ENCODE results near the gene LNP1. TPM values are rescaled to one million over a fixed set of nuclear protein-coding genes. Genes with fewer than 3 reads are reported as not detected.

LNP1 gene
- total RNA-seq, 2 donors from 2014 or later = 0.73 to 3.4 TPM

DNA sequence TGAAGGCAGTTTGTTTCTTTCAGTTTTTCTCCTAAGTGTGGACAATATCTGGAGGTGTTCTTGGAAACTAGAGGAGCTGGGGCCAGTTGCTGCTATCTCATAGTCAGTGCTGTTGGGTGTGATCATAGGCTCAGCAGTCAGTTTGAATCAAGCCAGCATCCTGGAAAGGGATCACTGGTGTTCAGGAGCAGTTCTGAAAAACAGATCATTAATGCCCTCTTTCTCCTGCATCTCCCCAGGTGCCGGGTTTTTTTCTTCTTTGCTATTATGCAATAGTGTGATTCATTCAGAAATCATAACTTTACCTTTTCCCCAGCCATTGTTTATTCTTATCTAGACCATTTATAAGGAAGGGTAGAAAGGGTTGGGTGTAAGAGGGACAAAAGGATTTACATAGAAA, 24.0 kb downstream of the LNP1 start:
- H3K27me3 ChIP-seq (replicated peaks; ENCODE audit: insufficient read depth) = no peaks in the 10 kb centered on the region
- H3K9me3 ChIP-seq = no peaks in the 10 kb centered on the region
- no peak overlapping the region for H3K4me3 ChIP-seq
- DNase-seq (ENCODE audit: low spot score) = no peak
- no peaks in the 10 kb centered on the region for H3K4me1 ChIP-seq (replicated peaks)
- no peak overlapping the region for H3K27ac ChIP-seq
- intact Hi-C loops (cut with DNase I) = no loop called here
- TF ChIP-seq, protein P1, sequence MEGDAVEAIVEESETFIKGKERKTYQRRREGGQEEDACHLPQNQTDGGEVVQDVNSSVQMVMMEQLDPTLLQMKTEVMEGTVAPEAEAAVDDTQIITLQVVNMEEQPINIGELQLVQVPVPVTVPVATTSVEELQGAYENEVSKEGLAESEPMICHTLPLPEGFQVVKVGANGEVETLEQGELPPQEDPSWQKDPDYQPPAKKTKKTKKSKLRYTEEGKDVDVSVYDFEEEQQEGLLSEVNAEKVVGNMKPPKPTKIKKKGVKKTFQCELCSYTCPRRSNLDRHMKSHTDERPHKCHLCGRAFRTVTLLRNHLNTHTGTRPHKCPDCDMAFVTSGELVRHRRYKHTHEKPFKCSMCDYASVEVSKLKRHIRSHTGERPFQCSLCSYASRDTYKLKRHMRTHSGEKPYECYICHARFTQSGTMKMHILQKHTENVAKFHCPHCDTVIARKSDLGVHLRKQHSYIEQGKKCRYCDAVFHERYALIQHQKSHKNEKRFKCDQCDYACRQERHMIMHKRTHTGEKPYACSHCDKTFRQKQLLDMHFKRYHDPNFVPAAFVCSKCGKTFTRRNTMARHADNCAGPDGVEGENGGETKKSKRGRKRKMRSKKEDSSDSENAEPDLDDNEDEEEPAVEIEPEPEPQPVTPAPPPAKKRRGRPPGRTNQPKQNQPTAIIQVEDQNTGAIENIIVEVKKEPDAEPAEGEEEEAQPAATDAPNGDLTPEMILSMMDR (IDR thresholded peaks at IDR 0.05) = no peak
- TF ChIP-seq POLR2A (IDR thresholded peaks at IDR 0.05) = no peak
- no peaks in the 10 kb centered on the region for H3K36me3 ChIP-seq
- WGBS = 41% methylated on average over 1 of the region's 1 CpG

GRCh38 chr3:100426067-100426682, 24.8 kb downstream of the LNP1 start:
- WGBS = 46% methylated on average over 8 of the region's 8 CpGs
- no peaks in the 10 kb centered on the region for H3K27me3 ChIP-seq (replicated peaks; ENCODE audit: insufficient read depth)
- H3K4me3 ChIP-seq = no peak overlapping the region
- TF ChIP-seq POLR2AphosphoS5 (IDR thresholded peaks at IDR 0.05) (no peak), POLR2A (IDR thresholded peaks at IDR 0.05) (no peak)
- TF ChIP-seq, protein P1 (IDR thresholded peaks at IDR 0.05) = no peak
- no peak overlapping the region for H3K27ac ChIP-seq
- H3K9me3 ChIP-seq = no peaks in the 10 kb centered on the region
- intact Hi-C loops (cut with DNase I) = no loop called here
- no peaks in the 10 kb centered on the region for H3K36me3 ChIP-seq
- no peak for DNase-seq (ENCODE audit: low spot score)
- H3K4me1 ChIP-seq (replicated peaks) = no peaks in the 10 kb centered on the region

DNA sequence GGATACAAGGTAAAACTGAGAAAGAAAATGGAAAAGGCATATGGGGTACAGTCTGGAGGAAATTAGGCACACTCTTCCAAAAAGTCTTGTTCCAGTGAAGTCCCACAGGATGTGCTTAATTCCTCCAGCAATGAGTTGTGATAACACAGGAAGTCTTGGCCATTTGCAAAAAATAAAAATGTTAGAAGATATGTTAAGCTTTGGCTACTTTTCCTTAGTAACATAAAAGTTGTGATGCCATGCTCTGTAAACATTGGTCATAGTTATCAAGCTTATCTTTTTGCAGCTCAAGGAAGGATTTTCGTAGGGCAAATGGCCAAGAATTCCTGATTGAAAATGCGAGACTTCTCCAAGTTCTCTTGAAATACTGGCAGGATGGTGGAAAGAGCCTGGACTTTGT, 26.4 kb downstream of the LNP1 start:
- H3K4me1 ChIP-seq (replicated peaks) = no peaks in the 10 kb centered on the region
- no peak overlapping the region for H3K27ac ChIP-seq
- no peak overlapping the region for H3K4me3 ChIP-seq
- intact Hi-C loops (cut with DNase I) = no loop called here
- DNase-seq (ENCODE audit: low spot score) = no peak
- TF ChIP-seq, protein P1 (IDR thresholded peaks at IDR 0.05) = no peak
- TF ChIP-seq POLR2AphosphoS5 (IDR thresholded peaks at IDR 0.05) = no peak
- TF ChIP-seq POLR2A (IDR thresholded peaks at IDR 0.05) = no peak
- H3K27me3 ChIP-seq (replicated peaks; ENCODE audit: insufficient read depth) = no peaks in the 10 kb centered on the region
- WGBS = 78% methylated on average over 2 of the region's 2 CpGs
- no peaks in the 10 kb centered on the region for H3K9me3 ChIP-seq
- H3K36me3 ChIP-seq = no peaks in the 10 kb centered on the region

DNA sequence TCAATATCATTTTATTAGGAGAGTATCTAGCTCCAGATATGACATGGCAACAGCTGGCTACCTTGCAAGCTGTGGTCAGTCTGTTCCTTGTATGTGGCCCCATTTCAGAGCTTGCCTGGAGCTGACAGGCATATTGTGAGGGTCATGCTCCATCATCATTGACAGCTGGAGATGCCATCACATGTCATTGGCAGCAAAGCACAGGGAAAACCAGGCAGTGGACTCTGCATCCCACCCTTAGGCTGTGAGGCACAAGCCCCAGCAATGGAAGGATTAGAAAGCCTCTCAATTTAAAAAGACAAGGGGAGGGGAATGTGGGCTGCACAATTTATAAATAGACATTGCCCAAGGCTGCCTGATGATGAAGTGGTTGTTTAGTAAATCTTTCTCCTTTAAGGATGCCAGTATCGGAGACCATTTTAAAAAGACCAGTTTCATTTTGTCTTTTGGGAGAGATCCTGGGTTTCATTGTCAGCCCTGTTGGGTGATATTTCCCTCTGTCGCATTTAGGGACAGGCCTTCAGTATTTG, 27.9 kb downstream of the LNP1 start:
- no peaks in the 10 kb centered on the region for H3K27me3 ChIP-seq (replicated peaks; ENCODE audit: insufficient read depth)
- no peak overlapping the region for H3K27ac ChIP-seq
- no peaks in the 10 kb centered on the region for H3K36me3 ChIP-seq
- 97% methylated on average over 2 of the region's 2 CpGs for WGBS
- no peaks in the 10 kb centered on the region for H3K4me1 ChIP-seq (replicated peaks)
- H3K4me3 ChIP-seq = no peak overlapping the region
- TF ChIP-seq POLR2AphosphoS5 (IDR thresholded peaks at IDR 0.05) = no peak
- TF ChIP-seq POLR2A (IDR thresholded peaks at IDR 0.05) = no peak
- TF ChIP-seq, protein P1 (IDR thresholded peaks at IDR 0.05) = no peak
- intact Hi-C loops (cut with DNase I) = no loop called here
- DNase-seq (ENCODE audit: low spot score) = no peak
- no peaks in the 10 kb centered on the region for H3K9me3 ChIP-seq

GRCh38 chr3:100436951-100437350, 35.6 kb downstream of the LNP1 start:
- H3K4me3 ChIP-seq = no peak overlapping the region
- H3K27ac ChIP-seq = no peak overlapping the region
- intact Hi-C loops (cut with DNase I) = no loop called here
- no peaks in the 10 kb centered on the region for H3K4me1 ChIP-seq (replicated peaks)
- no peaks in the 10 kb centered on the region for H3K27me3 ChIP-seq (replicated peaks; ENCODE audit: insufficient read depth)
- no peak for DNase-seq (ENCODE audit: low spot score)
- WGBS = 84% methylated on average over 2 of the region's 2 CpGs
- TF ChIP-seq POLR2AphosphoS5 (IDR thresholded peaks at IDR 0.05) (no peak), POLR2A (IDR thresholded peaks at IDR 0.05) (no peak)
- TF ChIP-seq, protein P1 (IDR thresholded peaks at IDR 0.05) = no peak
- H3K36me3 ChIP-seq = no peaks in the 10 kb centered on the region
- no peaks in the 10 kb centered on the region for H3K9me3 ChIP-seq
